HepG2 (cell line): ENCODE results near the gene TRIM3. TPM values are rescaled to one million over a fixed set of nuclear protein-coding genes. Genes with fewer than 3 reads are reported as not detected.

Source experiments
- ATAC-seq: fragments of 200-7000 bp; cut with Tn5 transposase; 3 replicates; pipeline ENCODE4 v1.9.1; 2020; ENCODE audit warnings: mild to moderate bottlenecking, moderate library complexity
- BruUV-seq: library from RNA; stranded (reverse); fragments of 400-500 nt; replicated peaks from 2 replicates; lab custom pipeline; 2021; lab: Mats Ljungman, UMichigan
- CTCF ChIA-PET: fragments of 300-600 bp; formaldehyde crosslinking; extraction: SDS; loops from one replicate; lab custom pipeline; 2021; ENCODE audit warnings: low total read pairs, inconsistent platforms, low intra/inter-chr PET ratio; lab: Yijun Ruan, JAX
- POLR2A ChIA-PET: fragments of 350-600 bp; sonication (Branson Sonifier 250); formaldehyde crosslinking; loops from one replicate; lab custom pipeline; 2020; ENCODE audit warnings: antibody characterized with exemption, inconsistent platforms; lab: Yijun Ruan, JAX
- DNase-seq: peaks from one replicate; pipeline ENCODE4 v3.0.0-alpha.2; 2015; ENCODE audit warnings: low spot score
- FAIRE-seq: peaks from 3 replicates; lab custom pipeline; 2011; peaks lifted over from hg19 to GRCh38; lab: Jason Lieb, UNC
- H2AFZ ChIP-seq: one replicate; pipeline ENCODE4 v1.6.1; 2011; ENCODE audit warnings: low read length, inconsistent platforms
- H3K27ac ChIP-seq: fragments of 300-600 bp; 3 replicates; pipeline ENCODE4 v1.8.0; 2011; ENCODE audit warnings: mixed run types, mild to moderate bottlenecking, mixed read lengths, low read length, inconsistent platforms; ENCODE audit not compliant: insufficient read depth; ENCODE audit errors: extremely low read length
- H3K27me3 ChIP-seq, 2 experiments: fragments of 200-600 bp in 1 of 2; 2 replicates in 1 of 2; 3 replicates in 1 of 2; pipeline versions ENCODE4 v1.6.0 to v1.8.0; 2011; ENCODE audit warnings: low read length in 2 of 2, mild to moderate bottlenecking in 2 of 2, moderate library complexity in 2 of 2, inconsistent platforms in 1 of 2; ENCODE audit not compliant: insufficient read depth in 2 of 2, control insufficient read depth in 1 of 2
- H3K36me3 ChIP-seq, 2 experiments: fragments of 200-600 bp in 1 of 2; replicated peaks in 1 of 2; 2 replicates in 1 of 2; 3 replicates in 1 of 2; pipeline versions ENCODE4 v1.5.1 to v1.8.0; 2011; ENCODE audit warnings: low read length in 2 of 2, inconsistent platforms in 1 of 2; ENCODE audit not compliant: insufficient read depth in 2 of 2, control insufficient read depth in 1 of 2
- H3K4me1 ChIP-seq: 2 replicates; pipeline ENCODE4 v1.5.1; 2012; ENCODE audit warnings: low read length, inconsistent platforms; ENCODE audit not compliant: insufficient read depth
- H3K4me2 ChIP-seq: 2 replicates; pipeline ENCODE4 v1.6.0; 2011; ENCODE audit warnings: low read depth, low read length, inconsistent platforms
- H3K4me3 ChIP-seq, 3 experiments: fragments of 200-600 bp in 1 of 3; sonication (generic), shearing (Covaris generic) in 1 of 3; replicated peaks in 1 of 3; 2 replicates each; pipeline ENCODE4 v1.5.1; 2011 to 2016; ENCODE audit warnings: low read length in 3 of 3, inconsistent platforms in 2 of 3, low read depth in 2 of 3, mild to moderate bottlenecking in 2 of 3, control low read depth in 1 of 3, mixed read lengths in 1 of 3; ENCODE audit not compliant: insufficient read depth in 1 of 3
- H3K79me2 ChIP-seq: one replicate; pipeline ENCODE4 v1.6.1; 2011; ENCODE audit warnings: low read length, inconsistent platforms; ENCODE audit not compliant: insufficient read depth
- H3K9ac ChIP-seq: 2 replicates; pipeline ENCODE4 v1.6.0; 2011; ENCODE audit warnings: mild to moderate bottlenecking, low read depth, low read length, inconsistent platforms; ENCODE audit not compliant: insufficient read depth
- H3K9me3 ChIP-seq: 2 replicates; pipeline ENCODE4 v1.5.1; 2012; ENCODE audit warnings: mild to moderate bottlenecking, low read length
- H4K20me1 ChIP-seq: 2 replicates; pipeline ENCODE4 v1.6.0; 2011; ENCODE audit warnings: inconsistent platforms, mild to moderate bottlenecking, low read length, moderate library complexity; ENCODE audit not compliant: insufficient read depth
- AHR ChIP-seq: IDR thresholded peaks from 2 replicates; pipeline ENCODE4 v1.6.1; 2018; ENCODE audit warnings: missing genetic modification reagents, missing compliant biosample characterization
- ATM ChIP-seq: fragments of 450-650 bp; IDR thresholded peaks from 2 replicates; pipeline ENCODE4 v1.7.1; 2017; ENCODE audit warnings: mild to moderate bottlenecking, borderline replicate concordance
- CHD2 ChIP-seq: IDR thresholded peaks from 2 replicates; pipeline ENCODE4 v1.6.1; 2011; ENCODE audit warnings: low read depth, low read length, improper control_type of control experiment
- CREBL2 ChIP-seq: sonication (generic); formaldehyde crosslinking; IDR thresholded peaks from 2 replicates; pipeline ENCODE4 v1.8.1; 2023; ENCODE audit warnings: missing genetic modification reagents, mild to moderate bottlenecking, borderline replicate concordance
- DR1 ChIP-seq: sonication (generic); formaldehyde crosslinking; IDR thresholded peaks from 2 replicates; pipeline ENCODE4 v1.8.0; 2021; ENCODE audit warnings: mild to moderate bottlenecking, missing genetic modification reagents, inconsistent platforms
- FOXO1 ChIP-seq: sonication (generic); formaldehyde crosslinking; IDR thresholded peaks from 2 replicates; pipeline ENCODE4 v1.4.0; 2020; ENCODE audit warnings: missing genetic modification reagents
- HNRNPL ChIP-seq: fragments of 200-400 bp; formaldehyde crosslinking; IDR thresholded peaks from 2 replicates; pipeline ENCODE4 v1.6.1; 2017; ENCODE audit warnings: mild to moderate bottlenecking, low read depth, low read length
- ONECUT2 ChIP-seq: sonication (generic); formaldehyde crosslinking; IDR thresholded peaks from 2 replicates; pipeline ENCODE4 v1.4.0; 2020; ENCODE audit warnings: missing genetic modification reagents
- RAD21 ChIP-seq: fragments of 450-650 bp; formaldehyde crosslinking; IDR thresholded peaks from 2 replicates; pipeline ENCODE4 v1.5.0; 2020; ENCODE audit warnings: mild to moderate bottlenecking
- SNAPC2 ChIP-seq: sonication (generic); formaldehyde crosslinking; IDR thresholded peaks from 2 replicates; pipeline ENCODE4 v1.8.1; 2022; ENCODE audit warnings: mild to moderate bottlenecking, missing genetic modification reagents
- SPEN ChIP-seq: sonication (generic); formaldehyde crosslinking; IDR thresholded peaks from 2 replicates; pipeline ENCODE4 v1.5.1; 2020; ENCODE audit warnings: low read depth, mild to moderate bottlenecking, missing genetic modification reagents
- ZBTB39 ChIP-seq: sonication (generic); formaldehyde crosslinking; IDR thresholded peaks from 2 replicates; pipeline ENCODE4 v1.5.0; 2020; ENCODE audit warnings: missing genetic modification reagents
- ZNF274 ChIP-seq: sonication (generic); formaldehyde crosslinking; IDR thresholded peaks from 2 replicates; pipeline ENCODE4 v1.5.1; 2020; ENCODE audit warnings: mild to moderate bottlenecking, missing genetic modification reagents
- ZNF430 ChIP-seq: sonication (generic); formaldehyde crosslinking; IDR thresholded peaks from 2 replicates; pipeline ENCODE4 v1.9.0; 2021; ENCODE audit warnings: mild to moderate bottlenecking, missing genetic modification reagents
- ZNF547 ChIP-seq: sonication (generic); formaldehyde crosslinking; IDR thresholded peaks from 2 replicates; pipeline ENCODE4 v1.5.1; 2020; ENCODE audit warnings: mild to moderate bottlenecking, missing genetic modification reagents
- ZNF567 ChIP-seq: sonication (generic); formaldehyde crosslinking; IDR thresholded peaks from 2 replicates; pipeline ENCODE4 v1.8.1; 2023; ENCODE audit warnings: mild to moderate bottlenecking, missing genetic modification reagents, borderline replicate concordance
- ZNF605 ChIP-seq: sonication (generic); formaldehyde crosslinking; IDR thresholded peaks from 2 replicates; pipeline ENCODE4 v1.8.0; 2022; ENCODE audit warnings: mild to moderate bottlenecking, missing genetic modification reagents
- ZNF614 ChIP-seq: IDR thresholded peaks from 2 replicates; pipeline ENCODE4 v1.6.1; 2018; ENCODE audit warnings: missing biosample characterization, missing genetic modification reagents, inconsistent platforms, borderline replicate concordance
- WGBS: methylation state at CpG from one replicate; pipeline ENCODE4 v1.1.6; 2017; ENCODE audit warnings: low lambda C conversion rate; 5-methylcytosine and 5-hydroxymethylcytosine counted together
- in situ Hi-C: cut with HindIII; loops from 2 replicates; pipeline ENCODE4 v1.10.0; 2017; ENCODE audit warnings: low pct_unique_long_range_greater_than_20kb; ENCODE audit not compliant: extremely low pct_ligation_motif_present
- intact Hi-C: fragments of 100-400 bp; cut with micrococcal nuclease; formaldehyde crosslinking; loops from one replicate; pipeline ENCODE4 v1.10.0; 2022; ENCODE audit not compliant: unreplicated experiment
- polyA plus RNA-seq, 8 experiments: library from polyadenylated mRNA; depleted of rRNA in 3 of 8; stranded (reverse) in 7 of 8; unstranded in 1 of 8; fragments of >200 nt; fragmentation: Illumina TruSeq in 4 of 8; extraction: Trizol in 4 of 8; gene quantifications; 2 replicates each; pipeline versions ENCODE4 v1.2.1 to v1.2.3, GENCODE V29; 2011 to 2016; ENCODE audit warnings: low read depth in 4 of 8, missing spikeins in 1 of 8, mixed read lengths in 1 of 8; ENCODE audit not compliant: insufficient read depth in 1 of 8
- total RNA-seq, 5 experiments: library from RNA; depleted of rRNA; stranded (reverse); fragments of >200 nt; fragmentation: Illumina TruSeq; extraction: Trizol; gene quantifications; 2 replicates each; pipeline ENCODE4 v1.2.3, GENCODE V29; 2016; ENCODE audit warnings: low read depth in 1 of 5

TRIM3 gene
- total and polyA plus RNA-seq, 2 of the 13 experiments (the other 11 are each of a cell fraction or from before 2014, with no cell fraction given), result 3.6 to 6.3 TPM

GRCh38 chr11:6401464-6401863 is 72.3 kb downstream of the TRIM3 start:
- ChIA-PET CTCF (no interaction called here), POLR2A (interaction anchor here (0.9 to 2.8 kb wide), 3 partner anchors 11 to 18 kb away, joined by 3 to 16 read pairs (median 4); partner anchors contain the start of gene SMPD1)
- Histone ChIP-seq H3K27ac (no peak overlapping the region), H3K4me2 (no peak overlapping the region), H2AFZ (no peak overlapping the region), H3K79me2 (no peaks in the 10 kb centered on the region), H3K27me3 (peaks cover 0 to 3% of the 10 kb centered on the region in 2 experiments; a peak in 1 of 5 replicates), H3K4me3 (no peak overlapping the region), H3K9ac (no peak overlapping the region), H3K36me3 (no peaks in the 10 kb centered on the region), H3K4me1 (peaks cover 27% of the 10 kb centered on the region), H4K20me1 (no peaks in the 10 kb centered on the region), H3K9me3 (no peaks in the 10 kb centered on the region)
- TF ChIP-seq ZNF430 (CRISPR knock-in tag) (no peak), ZNF547 (no peak), CHD2 (no peak), ZNF605 (CRISPR knock-in tag) (no peak), AHR (no peak), ZNF614 (no peak), FOXO1 (CRISPR knock-in tag) (no peak)
- FAIRE-seq (no peak), DNase-seq (no peak), ATAC-seq (no peak)
- intact Hi-C loops, result no loop called here
- BruUV-seq, result no TSS peak
- WGBS, result 33% methylated on average over 1 of the region's 7 CpGs
- in situ Hi-C loops, result no loop called here

GRCh38 chr11:6400431-6401345 is 73.1 kb downstream of the TRIM3 start:
- BruUV-seq, result no TSS peak
- in situ Hi-C loops, result no loop called here
- TF ChIP-seq DR1 (CRISPR knock-in tag), result no peak
- no peak for TF ChIP-seq ZNF567 (CRISPR knock-in tag)
- TF ChIP-seq ZBTB39 (CRISPR knock-in tag), result no peak
- no peak for TF ChIP-seq CREBL2 (CRISPR knock-in tag)
- TF ChIP-seq ONECUT2 (CRISPR knock-in tag), result no peak
- TF ChIP-seq ATM, result no peak
- no peak for TF ChIP-seq HNRNPL
- TF ChIP-seq SPEN (CRISPR knock-in tag), result no peak
- TF ChIP-seq ZNF274 (CRISPR knock-in tag), result no peak
- TF ChIP-seq RAD21 (CRISPR knock-in tag), result no peak
- no peak for TF ChIP-seq SNAPC2 (CRISPR knock-in tag)

More at GRCh38 chr11:6400431-6401345, 73.1 kb downstream of the TRIM3 start:
- intact Hi-C loops, result no loop called here
- no peaks in the 10 kb centered on the region for H3K36me3 ChIP-seq
- H3K79me2 ChIP-seq, result no peaks in the 10 kb centered on the region
- no peak overlapping the region for H3K4me2 ChIP-seq
- H3K4me3 ChIP-seq, result no peak overlapping the region
- ATAC-seq (no peak), FAIRE-seq (no peak), DNase-seq (no peak)
- no peaks in the 10 kb centered on the region for H4K20me1 ChIP-seq
- 89% methylated on average over 14 of the region's 15 CpGs for WGBS
- POLR2A ChIA-PET, result interaction anchor here (2.8 kb wide), 1 partner anchor 10 kb away, joined by 16 read pairs; the partner anchor contains the start of gene SMPD1
- no peaks in the 10 kb centered on the region for H3K9me3 ChIP-seq
- CTCF ChIA-PET, result no interaction called here
- no peak overlapping the region for H2AFZ ChIP-seq
- H3K4me1 ChIP-seq, result peaks cover 22% of the 10 kb centered on the region
- no peak overlapping the region for H3K9ac ChIP-seq
- peaks cover 0 to 3% of the 10 kb centered on the region in 2 experiments; a peak in 1 of 5 replicates for H3K27me3 ChIP-seq
- H3K27ac ChIP-seq, result no peak overlapping the region
